K562 (cell line): Measurements from ENCODE around the gene CRTAP. TPM values are rescaled to one million over a fixed set of nuclear protein-coding genes. Genes with fewer than 3 reads are reported as not detected.

Experiments
- ATAC-seq: fragments of 200-7000 bp; cut with Tn5 transposase; 3 replicates; pipeline ENCODE4 v1.9.1; 2020; ENCODE audit warnings: moderate library complexity
- BruUV-seq: library from RNA; stranded (reverse); fragments of 400-500 nt; replicated peaks from 2 replicates; lab custom pipeline; 2021; lab: Mats Ljungman, UMichigan
- CTCF ChIA-PET: fragments of 300-600 bp; formaldehyde crosslinking; extraction: SDS; loops from one replicate; lab custom pipeline; 2021; ENCODE audit warnings: low intra/inter-chr PET ratio; lab: Yijun Ruan, JAX
- POLR2A ChIA-PET: fragments of 300-600, 350-650 bp; sonication (Branson Sonifier 250); formaldehyde crosslinking; extraction: SDS; loops from one replicate; lab custom pipeline; 2021; ENCODE audit warnings: antibody characterized with exemption, inconsistent platforms; lab: Yijun Ruan, JAX
- DNase-seq, 4 experiments: peaks; one replicate each; pipeline versions ENCODE4 v3.0.0 to v3.0.0-alpha.2; 2011 to 2018; ENCODE audit warnings: low spot score in 3 of 4, mixed read lengths in 3 of 4; ENCODE audit errors: extremely low read depth in 1 of 4
- FAIRE-seq: peaks from 2 replicates; lab custom pipeline; 2011; peaks lifted over from hg19 to GRCh38; lab: Jason Lieb, UNC
- H2AFZ ChIP-seq: 2 replicates; pipeline ENCODE4 v1.6.0; 2011; ENCODE audit warnings: low read depth, low read length, control low read depth, inconsistent platforms
- H3K27ac ChIP-seq: fragments of 200-600 bp; 3 replicates; pipeline ENCODE4 v1.8.0; 2011; ENCODE audit warnings: low read depth, mild to moderate bottlenecking, control low read depth, inconsistent platforms, low read length, moderate library complexity, mixed read lengths; ENCODE audit errors: extremely low read depth
- H3K27me3 ChIP-seq, 2 experiments: fragments of 300-600 bp in 1 of 2; 2 replicates in 1 of 2; 3 replicates in 1 of 2; pipeline versions ENCODE4 v1.6.0 to v1.8.0; 2011; ENCODE audit warnings: inconsistent platforms in 2 of 2, low read length in 2 of 2, mild to moderate bottlenecking in 1 of 2, mixed read lengths in 1 of 2, moderate library complexity in 1 of 2; ENCODE audit not compliant: control insufficient read depth in 2 of 2, insufficient read depth in 2 of 2
- H3K36me3 ChIP-seq: fragments of 300-600 bp; 3 replicates; pipeline ENCODE4 v1.8.0; 2011; ENCODE audit warnings: mild to moderate bottlenecking, low read length, inconsistent platforms; ENCODE audit not compliant: control insufficient read depth, insufficient read depth
- H3K4me1 ChIP-seq, 2 experiments: fragments of 200-600 bp in 1 of 2; replicated peaks in 1 of 2; 2 replicates in 1 of 2; 3 replicates in 1 of 2; pipeline versions ENCODE4 v1.5.1 to v1.8.0; 2011; ENCODE audit warnings: inconsistent platforms in 2 of 2, low read length in 2 of 2, mild to moderate bottlenecking in 1 of 2, mixed read lengths in 1 of 2, moderate library complexity in 1 of 2; ENCODE audit not compliant: control insufficient read depth in 2 of 2, insufficient read depth in 2 of 2
- H3K4me2 ChIP-seq: 2 replicates; pipeline ENCODE4 v1.6.1; 2011; ENCODE audit warnings: low read length, control low read depth, inconsistent platforms, mixed read lengths; ENCODE audit not compliant: insufficient read depth
- H3K4me3 ChIP-seq: fragments of 200-600 bp; sonication (generic), shearing (Covaris generic); 2 replicates; pipeline ENCODE4 v1.5.1; 2016; ENCODE audit warnings: control low read depth, inconsistent platforms
- H3K79me2 ChIP-seq: fragments of 200-600 bp; 3 replicates; pipeline ENCODE4 v1.8.0; 2011; ENCODE audit warnings: low read length, inconsistent platforms; ENCODE audit not compliant: control insufficient read depth, insufficient read depth
- H3K9ac ChIP-seq, 2 experiments: 2 replicates each; pipeline versions ENCODE4 v1.6.0 to v1.6.1; 2011; ENCODE audit warnings: low read depth in 2 of 2, low read length in 2 of 2, control low read depth in 1 of 2, inconsistent platforms in 1 of 2, mild to moderate bottlenecking in 1 of 2, mixed read lengths in 1 of 2; ENCODE audit not compliant: insufficient read depth in 1 of 2
- H3K9me1 ChIP-seq: one replicate; pipeline ENCODE4 v1.6.0; 2011; ENCODE audit warnings: inconsistent platforms, mild to moderate bottlenecking, low read length, moderate library complexity; ENCODE audit not compliant: control insufficient read depth, insufficient read depth
- H3K9me3 ChIP-seq: replicated peaks from 2 replicates; pipeline ENCODE4 v1.5.1; 2011; ENCODE audit warnings: low read depth, low read length, inconsistent platforms; ENCODE audit not compliant: control insufficient read depth, insufficient read depth
- H4K20me1 ChIP-seq: replicated peaks from 2 replicates; pipeline ENCODE4 v1.6.1; 2011; ENCODE audit warnings: low read length, inconsistent platforms, mixed read lengths; ENCODE audit not compliant: control insufficient read depth, insufficient read depth
- CREB1 ChIP-seq, 2 experiments: sonication (generic) in 1 of 2; formaldehyde crosslinking in 1 of 2; IDR thresholded peaks; 2 replicates each; pipeline versions ENCODE4 v1.6.1 to v1.8.0; 2012 to 2022; ENCODE audit warnings: inconsistent platforms in 1 of 2, mild to moderate bottlenecking in 1 of 2, missing genetic modification reagents in 1 of 2, moderate library complexity in 1 of 2
- GABPB2 ChIP-seq: fragments of 250-450 bp; sonication (Bioruptor Pico); conservative IDR thresholded peaks from 2 replicates; pipeline ENCODE4 v1.5.1; 2021; ENCODE audit warnings: mild to moderate bottlenecking
- HDAC1 ChIP-seq, 2 experiments: fragments of 450-650 bp; IDR thresholded peaks; 2 replicates each; pipeline ENCODE4 v1.6.1; 2016 to 2017; ENCODE audit warnings: inconsistent platforms in 1 of 2, mild to moderate bottlenecking in 1 of 2, moderate library complexity in 1 of 2
- IFI16 ChIP-seq: fragments of 250-450 bp; sonication (Bioruptor Pico); IDR thresholded peaks from 2 replicates; pipeline ENCODE4 v2.1.2; 2022; ENCODE audit warnings: mild to moderate bottlenecking, inconsistent platforms
- IRF2 ChIP-seq: sonication (generic); formaldehyde crosslinking; IDR thresholded peaks from 2 replicates; pipeline ENCODE4 v1.8.1; 2022; ENCODE audit warnings: mild to moderate bottlenecking, missing genetic modification reagents
- MAFG ChIP-seq: fragments of 450-650 bp; conservative IDR thresholded peaks from 2 replicates; pipeline ENCODE4 v1.6.1; 2016; ENCODE audit warnings: missing genetic modification characterization, missing compliant biosample characterization
- RHOXF2B ChIP-seq: fragments of 250-450 bp; sonication (Bioruptor Pico); conservative IDR thresholded peaks from 2 replicates; pipeline ENCODE4 v1.5.1; 2021
- SMARCB1 ChIP-seq: IDR thresholded peaks from 2 replicates; pipeline ENCODE4 v1.6.1; 2011; ENCODE audit warnings: improper control_type of control experiment, low read depth; ENCODE audit not compliant: insufficient read length
- THAP7 ChIP-seq: fragments of 250-450 bp; sonication (Bioruptor Pico); IDR thresholded peaks from 2 replicates; pipeline ENCODE4 v1.5.0; 2021
- YBX1 ChIP-seq: fragments of 450-650 bp; IDR thresholded peaks from 2 replicates; pipeline ENCODE4 v1.7.1; 2016; ENCODE audit warnings: mild to moderate bottlenecking
- ZNF316 ChIP-seq: fragments of 450-650 bp; IDR thresholded peaks from 2 replicates; pipeline ENCODE4 v1.6.1; 2016
- WGBS: fragments of 100-300 bp; shearing (Covaris generic); methylation state at CpG from one replicate; pipeline ENCODE4 v1.1.6; 2016; ENCODE audit warnings: low coverage, mixed read lengths; ENCODE audit not compliant: insufficient coverage; ENCODE audit errors: missing lambda C conversion rate; 5-methylcytosine and 5-hydroxymethylcytosine counted together
- in situ Hi-C: fragments of 300-500 bp; cut with MboI; formaldehyde crosslinking; loops from 4 replicates; pipeline ENCODE4 v1.15.0; 2018; ENCODE audit warnings: inconsistent platforms, mixed read lengths
- intact Hi-C: fragments of 100-400 bp; cut with micrococcal nuclease; formaldehyde crosslinking; loops from 2 replicates; pipeline ENCODE4 v1.14.2; 2022
- polyA plus RNA-seq, 8 experiments: library from polyadenylated mRNA; depleted of rRNA in 4 of 8; stranded (reverse) in 5 of 8; unstranded in 3 of 8; fragments of >200 nt; fragmentation: Nextera tagmentation in 2 of 8; fragmentation: Illumina TruSeq in 1 of 8; extraction: Ambion mirVana in 2 of 8; extraction: Trizol in 1 of 8; gene quantifications; 2 replicates each; pipeline versions ENCODE4 v1.2.1 to v1.2.3, GENCODE V29; 2011 to 2014; ENCODE audit warnings: inconsistent platforms in 1 of 8, missing spikeins in 1 of 8
- total RNA-seq, 7 experiments: library from RNA; depleted of rRNA in 6 of 7; stranded (reverse); fragments of >200 nt in 6 of 7; fragmentation: Illumina TruSeq in 2 of 7; extraction: Trizol in 2 of 7; gene quantifications; 2 replicates each; pipeline versions ENCODE4 v1.2.1 to v1.2.3, GENCODE V29; 2011 to 2021; ENCODE audit warnings: low replicate concordance in 1 of 7
- TF ChIP-seq, protein P1 (sequence below), 2 experiments: fragments of 450-650 bp; IDR thresholded peaks; 2 replicates each; pipeline ENCODE4 v1.6.1; 2018; ENCODE audit warnings: mild to moderate bottlenecking in 2 of 2, low read depth in 1 of 2; ENCODE audit not compliant: partially characterized antibody in 2 of 2
- TF ChIP-seq, protein P2 (sequence below): sonication (generic); formaldehyde crosslinking; IDR thresholded peaks from 2 replicates; pipeline ENCODE4 v1.8.1; 2022; ENCODE audit warnings: missing genetic modification reagents

CRTAP gene
- total and polyA plus RNA-seq, 9 of the 15 experiments (the other 6 are each of a cell fraction or from before 2014, with no cell fraction given): 10.0 to 121 (median 53.0) TPM

DNA sequence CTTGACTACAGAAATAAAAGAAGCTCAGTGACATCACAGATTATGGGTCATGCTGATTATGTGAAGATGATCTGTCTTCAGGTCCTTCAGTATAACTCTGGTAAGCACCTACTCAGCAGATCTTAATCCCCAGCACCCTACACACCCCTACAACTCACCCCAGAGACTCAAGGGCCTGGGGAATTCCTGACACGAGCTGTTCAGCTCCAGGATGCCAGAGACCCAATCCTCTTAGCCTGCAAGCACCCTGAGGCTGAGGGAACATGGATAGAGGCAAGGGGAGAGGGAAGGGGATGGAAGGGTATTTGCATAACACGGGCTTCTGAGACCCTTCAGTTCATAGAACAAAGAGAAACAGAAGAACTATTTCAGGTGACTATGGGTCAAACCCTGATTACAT is 29.9 kb upstream of the CRTAP start:
- 43% methylated on average over 2 of the region's 2 CpGs for WGBS
- Histone ChIP-seq H3K36me3 (peaks cover 9% of the 10 kb centered on the region; the same call in 1 of the 3 replicates), H3K79me2 (peaks cover 78% of the 10 kb centered on the region), H3K9ac (no peak overlapping the region; a peak in 1 of 4 replicates), H3K9me3 (no peaks in the 10 kb centered on the region), H2AFZ (no peak overlapping the region), H3K27me3 (no peaks in the 10 kb centered on the region), H3K4me2 (no peak overlapping the region), H3K9me1 (no peaks in the 10 kb centered on the region), H4K20me1 (peaks cover 15% of the 10 kb centered on the region; the same call in 1 of the 2 replicates), H3K4me1 (peaks cover 3 to 4% of the 10 kb centered on the region in 2 experiments; a peak in 3 of 5 replicates), H3K27ac (no peak overlapping the region), H3K4me3 (no peak overlapping the region)
- POLR2A ChIA-PET: interaction anchor here (0.6 to 6.0 kb wide), 4 partner anchors 9 to 98 kb away, joined by 4 to 71 read pairs (median 4); partner anchors contain the start of genes GLB1 and TMPPE
- peak; percentile 19 for FAIRE-seq
- CTCF ChIA-PET: no interaction called here
- TF ChIP-seq, protein P1, sequence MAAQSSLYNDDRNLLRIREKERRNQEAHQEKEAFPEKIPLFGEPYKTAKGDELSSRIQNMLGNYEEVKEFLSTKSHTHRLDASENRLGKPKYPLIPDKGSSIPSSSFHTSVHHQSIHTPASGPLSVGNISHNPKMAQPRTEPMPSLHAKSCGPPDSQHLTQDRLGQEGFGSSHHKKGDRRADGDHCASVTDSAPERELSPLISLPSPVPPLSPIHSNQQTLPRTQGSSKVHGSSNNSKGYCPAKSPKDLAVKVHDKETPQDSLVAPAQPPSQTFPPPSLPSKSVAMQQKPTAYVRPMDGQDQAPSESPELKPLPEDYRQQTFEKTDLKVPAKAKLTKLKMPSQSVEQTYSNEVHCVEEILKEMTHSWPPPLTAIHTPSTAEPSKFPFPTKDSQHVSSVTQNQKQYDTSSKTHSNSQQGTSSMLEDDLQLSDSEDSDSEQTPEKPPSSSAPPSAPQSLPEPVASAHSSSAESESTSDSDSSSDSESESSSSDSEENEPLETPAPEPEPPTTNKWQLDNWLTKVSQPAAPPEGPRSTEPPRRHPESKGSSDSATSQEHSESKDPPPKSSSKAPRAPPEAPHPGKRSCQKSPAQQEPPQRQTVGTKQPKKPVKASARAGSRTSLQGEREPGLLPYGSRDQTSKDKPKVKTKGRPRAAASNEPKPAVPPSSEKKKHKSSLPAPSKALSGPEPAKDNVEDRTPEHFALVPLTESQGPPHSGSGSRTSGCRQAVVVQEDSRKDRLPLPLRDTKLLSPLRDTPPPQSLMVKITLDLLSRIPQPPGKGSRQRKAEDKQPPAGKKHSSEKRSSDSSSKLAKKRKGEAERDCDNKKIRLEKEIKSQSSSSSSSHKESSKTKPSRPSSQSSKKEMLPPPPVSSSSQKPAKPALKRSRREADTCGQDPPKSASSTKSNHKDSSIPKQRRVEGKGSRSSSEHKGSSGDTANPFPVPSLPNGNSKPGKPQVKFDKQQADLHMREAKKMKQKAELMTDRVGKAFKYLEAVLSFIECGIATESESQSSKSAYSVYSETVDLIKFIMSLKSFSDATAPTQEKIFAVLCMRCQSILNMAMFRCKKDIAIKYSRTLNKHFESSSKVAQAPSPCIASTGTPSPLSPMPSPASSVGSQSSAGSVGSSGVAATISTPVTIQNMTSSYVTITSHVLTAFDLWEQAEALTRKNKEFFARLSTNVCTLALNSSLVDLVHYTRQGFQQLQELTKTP (IDR thresholded peaks at IDR 0.05; ENCODE audit: low read depth in 1 of 2, partially characterized antibody in 2 of 2): no peak
- TF ChIP-seq IFI16 (CRISPR knock-in tag): no peak
- TF ChIP-seq YBX1: no peak
- TF ChIP-seq IRF2: no peak
- TF ChIP-seq SMARCB1: no peak
- TF ChIP-seq GABPB2: no peak
- TF ChIP-seq MAFG (tag): 0 out of 2 replicates have a peak, but pooled peaks have one; percentile 20
- TF ChIP-seq HDAC1 (IDR thresholded peaks at IDR 0.05): no peak
- no peak for TF ChIP-seq CREB1 (IDR thresholded peaks at IDR 0.05)
- TF ChIP-seq CREB1 (CRISPR knock-in tag; IDR thresholded peaks at IDR 0.05): no peak
- TF ChIP-seq, protein P2, sequence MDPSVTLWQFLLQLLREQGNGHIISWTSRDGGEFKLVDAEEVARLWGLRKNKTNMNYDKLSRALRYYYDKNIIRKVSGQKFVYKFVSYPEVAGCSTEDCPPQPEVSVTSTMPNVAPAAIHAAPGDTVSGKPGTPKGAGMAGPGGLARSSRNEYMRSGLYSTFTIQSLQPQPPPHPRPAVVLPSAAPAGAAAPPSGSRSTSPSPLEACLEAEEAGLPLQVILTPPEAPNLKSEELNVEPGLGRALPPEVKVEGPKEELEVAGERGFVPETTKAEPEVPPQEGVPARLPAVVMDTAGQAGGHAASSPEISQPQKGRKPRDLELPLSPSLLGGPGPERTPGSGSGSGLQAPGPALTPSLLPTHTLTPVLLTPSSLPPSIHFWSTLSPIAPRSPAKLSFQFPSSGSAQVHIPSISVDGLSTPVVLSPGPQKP (CRISPR knock-in tag): no peak
- TF ChIP-seq RHOXF2B: no peak
- no peak for TF ChIP-seq THAP7 (CRISPR knock-in tag)
- TF ChIP-seq ZNF316: peak; percentile 34
- 0 out of 3 replicates have a peak, but pooled peaks have one; percentile 10 for ATAC-seq
- in situ Hi-C loops: no loop called here
- BruUV-seq: no TSS peak
- DNase-seq: no peak
- intact Hi-C loops: no loop called here
